ENCODE measurements around the gene PHF21A. TPM values are rescaled to one million over a fixed set of nuclear protein-coding genes. Genes with fewer than 3 reads are reported as not detected.

PHF21A gene
- polyA plus RNA-seq, 1 experiment = 17.1 TPM

DNA sequence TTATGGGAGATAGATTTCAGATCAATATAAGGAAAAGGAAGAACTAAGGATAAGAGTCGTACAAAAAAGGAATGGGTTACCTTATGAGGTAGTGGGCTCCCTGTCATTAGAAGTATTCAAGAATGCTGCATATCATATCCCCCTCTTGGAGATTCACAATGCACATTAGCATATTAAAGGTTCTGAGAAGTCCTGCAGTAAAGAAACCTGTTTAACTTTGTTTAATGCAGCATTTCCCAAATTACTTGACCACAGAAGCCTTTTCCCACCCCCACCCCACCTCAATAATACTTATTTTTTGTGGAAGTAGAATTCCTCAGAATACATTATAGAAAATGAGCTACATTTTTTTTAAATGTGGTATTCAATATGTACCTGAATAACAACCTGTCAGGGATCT, 30.9 kb downstream of the PHF21A start:
- Histone ChIP-seq H3K27me3 (ENCODE audit: control insufficient read depth, insufficient read depth, low read length) (no peaks in the 10 kb centered on the region), H3K4me3 (ENCODE audit: low read depth, low read length) (no peak overlapping the region), H3K36me3 (ENCODE audit: control insufficient read depth, insufficient read depth, low read length) (no peaks in the 10 kb centered on the region)
- no peak for DNase-seq (ENCODE audit: low read depth)
- POLR2A ChIA-PET = no interaction called here
- CTCF ChIA-PET = interaction anchor here (0.6 kb wide), 1 partner anchor 1497 kb away, joined by 6 read pairs; no protein-coding TSS in a partner anchor
- TF ChIP-seq, protein P1, sequence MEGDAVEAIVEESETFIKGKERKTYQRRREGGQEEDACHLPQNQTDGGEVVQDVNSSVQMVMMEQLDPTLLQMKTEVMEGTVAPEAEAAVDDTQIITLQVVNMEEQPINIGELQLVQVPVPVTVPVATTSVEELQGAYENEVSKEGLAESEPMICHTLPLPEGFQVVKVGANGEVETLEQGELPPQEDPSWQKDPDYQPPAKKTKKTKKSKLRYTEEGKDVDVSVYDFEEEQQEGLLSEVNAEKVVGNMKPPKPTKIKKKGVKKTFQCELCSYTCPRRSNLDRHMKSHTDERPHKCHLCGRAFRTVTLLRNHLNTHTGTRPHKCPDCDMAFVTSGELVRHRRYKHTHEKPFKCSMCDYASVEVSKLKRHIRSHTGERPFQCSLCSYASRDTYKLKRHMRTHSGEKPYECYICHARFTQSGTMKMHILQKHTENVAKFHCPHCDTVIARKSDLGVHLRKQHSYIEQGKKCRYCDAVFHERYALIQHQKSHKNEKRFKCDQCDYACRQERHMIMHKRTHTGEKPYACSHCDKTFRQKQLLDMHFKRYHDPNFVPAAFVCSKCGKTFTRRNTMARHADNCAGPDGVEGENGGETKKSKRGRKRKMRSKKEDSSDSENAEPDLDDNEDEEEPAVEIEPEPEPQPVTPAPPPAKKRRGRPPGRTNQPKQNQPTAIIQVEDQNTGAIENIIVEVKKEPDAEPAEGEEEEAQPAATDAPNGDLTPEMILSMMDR (IDR thresholded peaks at IDR 0.05; ENCODE audit: insufficient read depth, low read depth, low read length) = no peak

DNA sequence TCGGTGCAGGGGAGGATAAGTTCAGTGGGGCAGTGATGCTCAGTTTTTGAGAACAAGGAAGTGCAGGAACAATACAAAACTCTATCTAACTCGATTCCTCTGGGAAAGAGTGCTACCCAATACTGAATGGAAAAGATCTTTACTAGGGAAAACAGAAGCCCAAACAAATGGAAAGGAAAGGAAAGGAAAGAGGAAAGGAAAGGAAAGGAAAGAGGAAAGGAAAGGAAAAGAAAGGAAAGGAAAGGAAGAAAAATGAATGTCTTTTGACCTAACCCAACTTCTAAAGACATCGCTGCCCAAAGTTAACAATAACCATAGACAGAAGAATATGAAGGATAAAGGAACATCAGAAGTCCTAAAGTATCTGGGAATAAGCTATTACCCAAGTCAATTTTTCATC, 41.6 kb downstream of the PHF21A start:
- TF ChIP-seq, protein P1 (IDR thresholded peaks at IDR 0.05; ENCODE audit: insufficient read depth, low read depth, low read length) = no peak
- Histone ChIP-seq H3K4me3 (ENCODE audit: low read depth, low read length) (no peak overlapping the region), H3K27me3 (ENCODE audit: control insufficient read depth, insufficient read depth, low read length) (no peaks in the 10 kb centered on the region), H3K36me3 (ENCODE audit: control insufficient read depth, insufficient read depth, low read length) (no peaks in the 10 kb centered on the region)
- ChIA-PET POLR2A (no interaction called here), CTCF (no interaction called here)
- DNase-seq (ENCODE audit: low read depth) = no peak

- POLR2A ChIA-PET = no interaction called here
- TF ChIP-seq, protein P1 (IDR thresholded peaks at IDR 0.05; ENCODE audit: insufficient read depth, low read depth, low read length) = no peak
- DNase-seq (ENCODE audit: low read depth) = no peak
- Histone ChIP-seq H3K27me3 (ENCODE audit: control insufficient read depth, insufficient read depth, low read length) (no peaks in the 10 kb centered on the region), H3K36me3 (ENCODE audit: control insufficient read depth, insufficient read depth, low read length) (no peaks in the 10 kb centered on the region), H3K4me3 (ENCODE audit: low read depth, low read length) (no peak overlapping the region)
- CTCF ChIA-PET = interaction anchor here (1.5 kb wide), 1 partner anchor 110 kb away, joined by 7 read pairs; no protein-coding TSS in a partner anchor
Measured at GRCh38 chr11:46075928-46076327, 45.3 kb downstream of the PHF21A start.

GRCh38 chr11:46075168-46075567, 46.1 kb downstream of the PHF21A start:
- CTCF ChIA-PET = no interaction called here
- no peaks in the 10 kb centered on the region for H3K27me3 ChIP-seq (ENCODE audit: control insufficient read depth, insufficient read depth, low read length)
- POLR2A ChIA-PET = no interaction called here
- no peaks in the 10 kb centered on the region for H3K36me3 ChIP-seq (ENCODE audit: control insufficient read depth, insufficient read depth, low read length)
- no peak overlapping the region for H3K4me3 ChIP-seq (ENCODE audit: low read depth, low read length)
- TF ChIP-seq, protein P1 (IDR thresholded peaks at IDR 0.05; ENCODE audit: insufficient read depth, low read depth, low read length) = no peak
- DNase-seq (ENCODE audit: low read depth) = no peak

DNA sequence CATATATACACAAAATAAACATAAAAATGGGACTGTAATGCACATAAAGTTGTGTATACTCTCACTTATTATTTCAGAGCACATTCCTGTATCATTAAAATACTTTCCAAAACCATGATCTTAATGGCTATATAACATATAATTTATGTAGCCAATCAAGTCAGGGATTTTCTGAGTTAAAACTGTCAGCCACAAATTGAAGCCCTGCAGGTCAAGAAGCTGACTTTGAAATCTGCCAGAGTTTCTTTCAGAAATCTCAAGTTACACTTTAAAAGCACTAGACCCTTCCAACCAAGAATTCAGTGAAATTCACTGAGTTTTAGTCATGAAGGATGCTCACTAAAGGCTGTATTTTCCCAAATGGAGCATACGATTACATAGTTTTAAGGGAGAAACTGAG, 47.6 kb downstream of the PHF21A start:
- POLR2A ChIA-PET = no interaction called here
- TF ChIP-seq, protein P1 (IDR thresholded peaks at IDR 0.05; ENCODE audit: insufficient read depth, low read depth, low read length) = no peak
- CTCF ChIA-PET = interaction anchor here (0.6 kb wide), 1 partner anchor 9 kb away, joined by 3 read pairs; no protein-coding TSS in a partner anchor
- Histone ChIP-seq H3K36me3 (ENCODE audit: control insufficient read depth, insufficient read depth, low read length) (no peaks in the 10 kb centered on the region), H3K4me3 (ENCODE audit: low read depth, low read length) (no peak overlapping the region), H3K27me3 (ENCODE audit: control insufficient read depth, insufficient read depth, low read length) (no peaks in the 10 kb centered on the region)
- no peak for DNase-seq (ENCODE audit: low read depth)

Data from BJ (cell line).